Transverse colon (tissue), 4 donors: Measurements from ENCODE around the gene STEAP1B.

Source experiments
- CTCF ChIP-seq, 5 experiments: fragments of 200-600 bp in 3 of 5; fragments of 450-650 bp in 2 of 5; sonication (generic) in 3 of 5; IDR thresholded peaks; 1 replicate in 2 of 5; 2 replicates in 3 of 5; pipeline ENCODE4 v1.5.1; 2016 to 2017; ENCODE audit warnings: antibody characterized with exemption in 5 of 5, inconsistent platforms in 3 of 5, mild to moderate bottlenecking in 2 of 5, moderate library complexity in 1 of 5
- EP300 ChIP-seq: sonication (generic); formaldehyde crosslinking; IDR thresholded peaks from one replicate; pipeline ENCODE4 v1.6.1; 2017; ENCODE audit warnings: antibody characterized with exemption, low read depth
- POLR2A ChIP-seq: fragments of 450-650 bp; IDR thresholded peaks from one replicate; pipeline ENCODE4 v1.6.1; 2016; ENCODE audit warnings: antibody characterized with exemption, mild to moderate bottlenecking, moderate library complexity
- POLR2AphosphoS5 ChIP-seq, 3 donors: sonication (generic); formaldehyde crosslinking; IDR thresholded peaks; one replicate each; pipeline ENCODE4 v1.6.1; 2016; ENCODE audit warnings: antibody characterized with exemption in 3 of 3

- no peak for TF ChIP-seq CTCF (IDR thresholded peaks at IDR 0.05)
- no peak for TF ChIP-seq POLR2AphosphoS5 (IDR thresholded peaks at IDR 0.05)
- TF ChIP-seq POLR2A: no peak
- no peak for TF ChIP-seq EP300
Observed at GRCh38 chr7:22454446-22454845, 45.5 kb downstream of the STEAP1B start.
